Suppressor macrophage (primary cell): ENCODE results near the gene PTN.

Experiments
- DNase-seq, 4 experiments: peaks; one replicate each; pipeline ENCODE4 v3.0.0-alpha.2; 2020 to 2022
- total RNA-seq, 17 experiments: gene quantifications; one replicate each; lab custom pipeline; 2026; ENCODE audit warnings: mixed read lengths in 6 of 17, inconsistent platforms in 3 of 17; lab: John Stamatoyannopoulos, UW

PTN gene
- 0 to 0.99 (median 0) reads per million in 17 experiments for total RNA-seq

- no peak for DNase-seq
These were observed at the start of gene PTN for GRCh38 chr7:137343281-137343841. Gene PTN, minus strand, starts transcription at chr7:137343733. Its CDS starts 88,760 bp downstream, at chr7:137254973.

DNA sequence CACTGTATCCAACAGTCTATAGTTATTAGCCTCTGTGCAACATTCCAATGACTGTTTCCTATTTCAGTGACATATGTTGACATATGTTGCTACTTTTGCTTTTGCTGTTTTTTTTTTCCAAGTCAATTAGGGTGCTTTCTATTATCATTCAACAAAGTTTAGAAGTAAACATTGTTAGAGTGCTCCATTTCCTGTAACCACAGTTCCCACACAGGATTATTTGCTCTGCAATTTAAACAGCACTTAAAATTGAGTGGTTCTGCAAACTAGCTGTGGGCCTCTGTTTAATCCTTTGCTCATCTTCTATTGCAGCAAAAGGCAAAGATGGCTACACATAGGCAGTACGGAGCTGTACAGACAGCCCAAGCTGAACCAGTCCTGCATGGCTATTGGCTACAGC lies 46.5 kb upstream of the PTN start:
- no peak for DNase-seq

DNA sequence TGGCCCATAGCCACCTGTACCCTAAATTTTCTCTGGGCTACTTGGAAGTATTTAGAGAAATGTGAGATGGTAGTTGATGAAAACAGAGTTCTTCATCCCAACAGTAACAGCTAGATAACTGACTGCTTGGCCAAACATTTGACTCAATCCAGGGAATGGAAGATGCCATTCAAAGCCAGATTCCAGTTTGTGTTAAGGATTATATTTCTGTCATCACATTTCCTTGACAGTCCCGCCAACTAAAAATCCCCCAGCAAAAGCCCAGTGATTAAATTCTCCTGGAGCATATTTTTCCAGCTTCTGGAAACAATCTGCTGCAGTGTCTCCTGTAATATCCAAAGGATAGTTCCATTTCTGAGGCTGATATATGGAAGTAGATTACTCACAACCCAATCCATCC lies 45.4 kb upstream of the PTN start:
- DNase-seq: no peak

DNA sequence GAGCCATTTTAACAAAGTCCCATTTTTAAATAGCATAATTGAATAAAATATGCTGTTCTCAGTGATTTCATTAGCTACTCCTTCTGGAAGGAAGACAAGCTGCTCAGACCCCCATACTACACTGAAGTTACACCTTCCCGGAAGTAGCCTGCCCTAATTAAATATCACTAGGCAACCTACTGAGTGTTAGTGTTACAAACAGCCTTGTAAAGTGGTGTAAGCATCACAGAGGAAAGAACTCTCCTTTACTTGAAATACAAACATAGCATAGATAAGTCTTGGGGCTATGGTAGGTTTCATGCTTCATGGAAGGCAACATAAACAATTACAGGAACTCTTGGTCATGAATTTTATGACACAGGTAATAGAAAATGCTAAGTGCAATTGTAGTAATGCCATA lies 43.4 kb upstream of the PTN start:
- no peak for DNase-seq

- no peak for DNase-seq
These were observed 37.5 kb upstream of the PTN start for GRCh38 chr7:137381045-137381444.

DNA sequence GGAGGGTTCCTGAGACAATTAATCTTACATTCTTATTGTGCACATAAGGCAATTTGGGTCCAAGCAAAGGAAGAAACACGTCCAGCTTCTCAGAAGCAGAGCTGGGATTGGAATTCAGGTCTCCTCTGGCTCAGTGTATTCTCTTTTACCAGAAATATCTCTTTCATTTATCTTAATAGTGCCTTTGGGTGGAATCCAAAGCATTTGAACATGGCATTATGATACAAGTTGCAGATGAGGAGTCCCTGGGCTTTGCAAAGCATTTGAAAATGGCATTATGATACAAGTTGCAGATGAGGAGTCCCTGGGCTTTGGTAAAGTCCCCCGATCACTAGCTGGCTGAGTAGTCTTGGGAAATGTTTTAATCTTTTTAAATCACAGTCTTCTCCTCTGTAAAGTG lies 30.0 kb upstream of the PTN start:
- DNase-seq: no peak

GRCh38 chr7:137371616-137372015 lies 28.1 kb upstream of the PTN start:
- no peak for DNase-seq

- no peak for DNase-seq
These were observed 23.5 kb upstream of the PTN start for GRCh38 chr7:137366995-137367394.

DNA sequence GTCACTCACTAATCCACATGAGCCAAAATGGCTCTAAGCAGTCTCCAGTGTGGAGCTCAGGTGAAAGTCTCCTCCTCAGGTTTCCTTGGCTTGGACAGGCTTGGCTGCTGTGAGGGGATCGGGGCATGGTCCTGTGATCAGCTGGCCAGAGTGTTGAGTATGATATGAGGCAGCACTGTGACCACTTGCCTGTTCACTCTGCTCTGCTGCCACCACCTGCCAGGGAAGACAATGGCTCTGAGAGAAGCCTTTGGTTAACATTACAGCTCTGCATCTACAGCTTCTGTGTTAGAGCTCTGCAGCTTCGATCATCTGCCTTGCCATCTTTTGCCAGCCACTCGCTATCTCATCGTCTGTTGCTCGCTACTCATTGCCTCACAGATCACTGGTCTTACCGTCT lies 20.1 kb upstream of the PTN start:
- DNase-seq: no peak

DNA sequence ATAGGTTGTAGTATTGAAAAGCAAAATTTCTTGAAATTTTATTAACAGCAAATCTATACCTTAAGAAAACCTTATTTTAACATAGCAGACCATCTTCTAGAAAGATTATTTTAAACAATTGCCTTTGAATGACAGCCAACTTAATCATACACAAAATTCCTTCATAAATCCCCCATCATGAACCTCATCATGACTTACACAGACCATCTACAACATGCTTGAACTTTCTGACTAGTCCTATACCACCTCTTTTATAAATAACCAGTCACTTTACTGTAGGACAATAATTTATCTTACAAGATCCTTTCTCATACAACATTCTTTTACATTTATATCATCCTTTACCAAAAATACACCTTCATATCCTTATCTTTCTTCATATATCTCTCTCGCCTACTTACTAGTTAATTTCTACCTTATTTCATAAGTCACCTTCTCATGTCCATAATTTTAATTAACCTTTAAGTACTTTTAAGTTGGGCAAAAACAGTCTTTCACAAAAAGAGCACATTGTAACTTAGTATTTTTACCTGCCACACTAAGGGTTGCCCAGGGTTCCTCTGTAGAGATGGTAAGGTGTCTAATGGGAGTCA lies 16.6 kb upstream of the PTN start:
- no peak for DNase-seq

GRCh38 chr7:137354961-137355360 lies 11.4 kb upstream of the PTN start:
- DNase-seq: no peak

DNA sequence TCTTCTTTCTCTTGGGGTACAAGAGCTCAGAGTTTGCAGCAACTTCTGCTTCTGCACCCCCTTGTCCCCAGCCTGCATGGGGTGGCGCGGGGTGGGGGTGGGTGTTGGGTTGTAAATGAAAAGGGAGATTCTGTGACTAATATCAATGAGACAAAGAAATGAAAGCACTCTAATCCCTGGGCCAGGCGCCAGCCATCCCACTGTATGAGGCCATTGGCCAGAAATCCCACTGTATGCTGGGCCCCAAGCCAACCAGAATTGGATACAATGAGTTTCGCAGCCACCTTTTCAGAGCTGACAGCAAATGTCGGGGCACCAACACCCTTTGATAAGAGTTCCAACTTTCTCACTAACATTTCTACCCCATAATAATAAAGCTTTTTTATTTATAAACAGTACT lies 10.9 kb upstream of the PTN start:
- DNase-seq: no peak

- no peak for DNase-seq
These were observed 8.4 kb upstream of the PTN start for GRCh38 chr7:137351941-137352340.

DNA sequence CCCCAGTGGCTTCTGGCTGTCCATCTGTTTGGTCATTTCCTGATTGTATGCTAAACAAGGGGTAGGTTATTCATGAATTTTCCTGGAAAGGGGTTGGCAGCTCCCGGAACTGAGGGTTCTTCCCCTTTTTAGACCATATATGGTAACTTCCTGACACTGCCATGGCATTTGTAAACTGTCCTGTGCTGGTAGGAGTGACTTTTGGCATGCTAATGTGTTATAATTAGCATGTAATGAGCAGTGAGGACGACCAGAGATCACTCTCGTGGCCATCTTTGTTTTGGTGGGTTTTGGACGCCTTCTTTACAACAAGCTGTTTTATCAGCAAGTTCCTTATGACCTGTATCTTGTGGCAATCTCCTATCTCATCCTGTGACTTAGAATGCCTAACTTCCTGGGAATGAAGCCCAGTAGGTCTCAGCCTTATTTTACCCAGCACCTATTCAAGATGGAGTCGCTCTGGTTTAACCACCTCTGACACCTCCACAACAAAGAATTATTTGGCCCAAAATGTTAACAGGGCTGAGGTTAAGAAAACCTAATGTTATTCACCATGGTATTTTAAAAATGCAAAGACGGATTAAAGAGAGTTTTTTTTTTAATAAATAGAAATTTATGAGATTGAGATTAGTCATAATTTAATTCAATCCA lies 2.4 kb upstream of the PTN start:
- DNase-seq: no peak

DNA sequence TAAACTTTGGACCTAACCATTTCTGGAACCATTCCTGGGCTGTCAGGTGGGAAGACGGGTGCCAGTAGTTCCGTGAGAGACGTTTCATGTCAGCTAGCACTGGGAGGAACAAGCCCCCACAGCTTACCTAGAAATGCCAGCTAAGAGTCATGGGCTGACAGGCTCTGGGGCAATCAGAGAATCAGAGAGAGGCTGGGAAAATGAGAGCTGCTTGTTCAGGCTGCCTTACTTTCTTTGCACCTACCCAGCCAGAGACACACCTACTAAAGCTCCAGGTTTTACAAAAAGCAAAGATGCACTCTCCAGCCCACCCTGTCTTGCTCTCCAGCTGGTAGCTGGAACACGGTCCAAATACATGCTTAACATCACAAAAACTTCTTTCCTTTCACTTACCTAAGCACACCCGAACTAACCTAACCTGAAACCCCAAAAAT lies 688 bp downstream of the PTN start:
- DNase-seq: no peak

- DNase-seq: no peak
These were observed 1.3 kb downstream of the PTN start for GRCh38 chr7:137342265-137342664.

DNA sequence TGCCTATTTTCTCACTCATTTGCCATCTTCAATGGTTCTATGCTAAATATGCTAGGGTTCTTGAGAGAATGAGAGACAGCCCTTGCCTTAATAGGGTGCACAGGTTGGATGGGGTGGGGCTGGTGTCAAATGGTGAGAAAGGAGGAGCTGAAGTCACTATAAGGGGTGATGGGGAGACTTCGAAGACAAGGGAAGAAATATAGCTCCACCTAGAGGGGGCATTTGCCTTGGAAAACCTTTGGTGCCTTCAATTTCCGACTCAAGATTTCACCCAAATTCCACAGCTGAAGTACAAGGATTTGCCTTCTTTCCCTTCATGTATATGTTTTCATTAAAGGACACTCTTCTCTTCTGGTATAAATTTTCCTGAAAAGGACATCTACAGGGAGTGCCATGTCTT lies 5.6 kb downstream of the PTN start:
- DNase-seq: no peak

DNA sequence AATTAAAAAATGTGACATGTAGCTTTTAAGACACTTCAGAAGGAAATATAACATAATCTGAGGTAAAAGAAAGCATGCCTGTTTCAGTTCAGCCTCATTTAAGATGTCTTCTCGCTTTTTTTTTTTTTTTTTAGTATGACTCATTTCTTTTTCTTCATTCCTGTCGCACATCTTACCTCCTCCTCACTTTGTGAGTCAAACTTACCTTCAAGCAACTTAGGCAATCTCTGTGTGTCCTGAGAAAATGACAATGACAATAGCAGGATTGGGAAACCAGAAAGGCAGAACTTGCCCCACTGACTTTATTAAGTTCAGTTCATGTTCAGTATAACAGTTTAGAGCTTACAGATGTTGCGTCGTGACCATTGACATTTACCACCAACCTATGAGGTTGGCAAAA lies 7.7 kb downstream of the PTN start:
- no peak for DNase-seq

- no peak for DNase-seq
These were observed 12.2 kb downstream of the PTN start for GRCh38 chr7:137331378-137331777.

DNA sequence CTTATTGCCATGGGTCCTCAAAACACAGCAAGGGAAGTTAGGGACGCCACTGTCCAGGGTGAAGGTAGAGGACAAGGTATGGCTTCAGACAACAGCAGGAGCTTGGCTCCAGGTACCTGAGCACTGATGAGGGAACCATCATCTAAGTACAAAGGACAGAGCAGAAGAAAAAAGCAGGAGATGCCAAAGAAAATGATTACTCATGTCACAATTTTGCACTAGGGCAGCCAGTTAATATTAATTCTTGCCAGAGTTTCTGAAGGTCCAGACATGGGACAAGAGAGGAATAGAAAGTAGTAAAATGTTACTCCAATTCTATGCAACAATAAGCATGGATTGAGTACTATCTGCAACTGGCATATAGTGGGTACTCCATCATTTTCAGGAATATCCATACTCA lies 14.1 kb downstream of the PTN start:
- DNase-seq: no peak

- no peak for DNase-seq
These were observed 15.0 kb downstream of the PTN start for GRCh38 chr7:137328373-137329120.

GRCh38 chr7:137325927-137326326 lies 17.6 kb downstream of the PTN start:
- DNase-seq: no peak

- no peak for DNase-seq
These were observed 18.5 kb downstream of the PTN start for GRCh38 chr7:137324796-137325696.
